HEK293 (cell line): ENCODE data around the gene SP6.

Experiments
- OVOL3 ChIP-seq: fragments of 450-650 bp; formaldehyde crosslinking; IDR thresholded peaks from 2 replicates; pipeline ENCODE4 v1.5.1; 2016; ENCODE audit warnings: missing biosample characterization, missing genetic modification characterization
- SALL2 ChIP-seq: fragments of 450-650 bp; formaldehyde crosslinking; IDR thresholded peaks from 2 replicates; pipeline ENCODE4 v1.5.0; 2017; ENCODE audit warnings: missing biosample characterization, mild to moderate bottlenecking, missing genetic modification characterization, borderline replicate concordance
- WT1 ChIP-seq: fragments of 450-650 bp; formaldehyde crosslinking; IDR thresholded peaks from 2 replicates; pipeline ENCODE4 v1.5.1; 2016; ENCODE audit warnings: missing biosample characterization, missing genetic modification characterization
- ZBTB20 ChIP-seq: fragments of 450-650 bp; formaldehyde crosslinking; IDR thresholded peaks from 2 replicates; pipeline ENCODE4 v1.5.1; 2016; ENCODE audit warnings: missing biosample characterization, missing genetic modification characterization
- ZBTB8A ChIP-seq: fragments of 450-650 bp; formaldehyde crosslinking; IDR thresholded peaks from 2 replicates; pipeline ENCODE4 v1.5.1; 2016; ENCODE audit warnings: missing biosample characterization, missing genetic modification characterization
- ZNF10 ChIP-seq: fragments of 450-650 bp; formaldehyde crosslinking; IDR thresholded peaks from 2 replicates; pipeline ENCODE4 v1.5.1; 2017; ENCODE audit warnings: missing biosample characterization, missing genetic modification characterization
- ZNF146 ChIP-seq: fragments of 450-650 bp; formaldehyde crosslinking; IDR thresholded peaks from 2 replicates; pipeline ENCODE4 v1.5.1; 2016; ENCODE audit warnings: missing biosample characterization, missing genetic modification characterization
- ZNF155 ChIP-seq: fragments of 450-650 bp; formaldehyde crosslinking; IDR thresholded peaks from 2 replicates; pipeline ENCODE4 v1.5.1; 2016; ENCODE audit warnings: missing biosample characterization, missing genetic modification characterization
- ZNF16 ChIP-seq: fragments of 450-650 bp; formaldehyde crosslinking; IDR thresholded peaks from 2 replicates; pipeline ENCODE4 v1.5.1; 2016; ENCODE audit warnings: low read depth, missing biosample characterization, missing genetic modification characterization
- ZNF174 ChIP-seq: fragments of 450-650 bp; formaldehyde crosslinking; IDR thresholded peaks from 2 replicates; pipeline ENCODE4 v1.5.0; 2017; ENCODE audit warnings: missing biosample characterization, mild to moderate bottlenecking, missing genetic modification characterization
- ZNF302 ChIP-seq: fragments of 450-650 bp; formaldehyde crosslinking; IDR thresholded peaks from 2 replicates; pipeline ENCODE4 v1.5.1; 2016; ENCODE audit warnings: missing biosample characterization, missing genetic modification characterization, low read depth
- ZNF335 ChIP-seq: fragments of 450-650 bp; formaldehyde crosslinking; conservative IDR thresholded peaks from 2 replicates; pipeline ENCODE4 v1.5.1; 2016; ENCODE audit warnings: missing biosample characterization, missing genetic modification characterization
- ZNF416 ChIP-seq: fragments of 450-650 bp; formaldehyde crosslinking; IDR thresholded peaks from 2 replicates; pipeline ENCODE4 v1.5.1; 2016; ENCODE audit warnings: missing biosample characterization, missing genetic modification characterization
- ZNF513 ChIP-seq: fragments of 450-650 bp; IDR thresholded peaks from 2 replicates; pipeline ENCODE4 v1.5.1; 2018; ENCODE audit warnings: missing biosample characterization, missing genetic modification characterization
- ZNF518A ChIP-seq: fragments of 450-650 bp; formaldehyde crosslinking; conservative IDR thresholded peaks from 2 replicates; pipeline ENCODE4 v1.5.1; 2016; ENCODE audit warnings: low read depth, missing biosample characterization, missing genetic modification characterization
- ZNF629 ChIP-seq: fragments of 450-650 bp; formaldehyde crosslinking; IDR thresholded peaks from 2 replicates; pipeline ENCODE4 v1.5.1; 2017; ENCODE audit warnings: missing biosample characterization, missing genetic modification characterization
- ZNF654 ChIP-seq: fragments of 450-650 bp; formaldehyde crosslinking; IDR thresholded peaks from 2 replicates; pipeline ENCODE4 v1.5.1; 2016; ENCODE audit warnings: low read depth, missing biosample characterization, missing genetic modification characterization
- ZNF660 ChIP-seq: fragments of 450-650 bp; IDR thresholded peaks from 2 replicates; pipeline ENCODE4 v1.5.1; 2018; ENCODE audit warnings: missing biosample characterization, mild to moderate bottlenecking, missing genetic modification characterization
- ZNF692 ChIP-seq: fragments of 450-650 bp; formaldehyde crosslinking; IDR thresholded peaks from 2 replicates; pipeline ENCODE4 v1.5.1; 2016; ENCODE audit warnings: missing biosample characterization, missing genetic modification characterization
- ZNF701 ChIP-seq: fragments of 450-650 bp; formaldehyde crosslinking; IDR thresholded peaks from 2 replicates; pipeline ENCODE4 v1.5.1; 2016; ENCODE audit warnings: missing biosample characterization, missing genetic modification characterization
- ZNF776 ChIP-seq: fragments of 450-650 bp; formaldehyde crosslinking; IDR thresholded peaks from 2 replicates; pipeline ENCODE4 v1.5.0; 2017; ENCODE audit warnings: missing biosample characterization, missing genetic modification characterization, borderline replicate concordance
- ZNF830 ChIP-seq: fragments of 450-650 bp; IDR thresholded peaks from 2 replicates; pipeline ENCODE4 v1.5.0; 2018; ENCODE audit warnings: missing biosample characterization, missing genetic modification characterization, low read depth, mild to moderate bottlenecking, moderate library complexity
- TF ChIP-seq, protein P1 (sequence below): sonication (generic); formaldehyde crosslinking; IDR thresholded peaks from 2 replicates; pipeline ENCODE4 v1.8.1; 2022; ENCODE audit warnings: mild to moderate bottlenecking, moderate library complexity, missing genetic modification reagents
- TF ChIP-seq, protein P2 (sequence below): fragments of 450-650 bp; formaldehyde crosslinking; IDR thresholded peaks from 2 replicates; pipeline ENCODE4 v1.5.1; 2017; ENCODE audit warnings: missing biosample characterization, missing genetic modification characterization
- TF ChIP-seq, protein P3 (sequence below): fragments of 450-650 bp; formaldehyde crosslinking; conservative IDR thresholded peaks from 2 replicates; pipeline ENCODE4 v1.5.1; 2016; ENCODE audit warnings: low read depth, missing biosample characterization, missing genetic modification characterization

The SP6 gene

GRCh38 chr17:47850692-47851573 is at the start of gene SP6 (continued):
- TF ChIP-seq ZNF518A (no peak), ZNF16 (tag by site-specific recombination) (no peak), ZBTB20 (tag by site-specific recombination) (peak; percentile 75), ZNF146 (tag by site-specific recombination) (no peak), ZNF335 (tag by site-specific recombination) (no peak; the same call in 1 of the 2 replicates), ZNF776 (tag by site-specific recombination) (no peak), ZNF513 (tag by site-specific recombination) (peak; percentile 42; the same call in 1 of the 2 replicates), WT1 (tag by site-specific recombination) (no peak), ZNF701 (tag by site-specific recombination) (no peak), ZBTB8A (tag by site-specific recombination) (peak; percentile 63), ZNF174 (no peak), ZNF416 (no peak), OVOL3 (tag by site-specific recombination) (no peak), ZNF654 (tag by site-specific recombination) (no peak), ZNF155 (tag by site-specific recombination) (no peak), SALL2 (no peak), ZNF10 (tag by site-specific recombination) (no peak), ZNF830 (tag by site-specific recombination) (no peak), ZNF692 (tag by site-specific recombination) (no peak; the same call in 1 of the 2 replicates), ZNF660 (peak; percentile 54; the same call in 1 of the 2 replicates), ZNF629 (0 out of 2 replicates have a peak, but pooled peaks have one; percentile 14), ZNF302 (no peak)
- TF ChIP-seq, protein P1, sequence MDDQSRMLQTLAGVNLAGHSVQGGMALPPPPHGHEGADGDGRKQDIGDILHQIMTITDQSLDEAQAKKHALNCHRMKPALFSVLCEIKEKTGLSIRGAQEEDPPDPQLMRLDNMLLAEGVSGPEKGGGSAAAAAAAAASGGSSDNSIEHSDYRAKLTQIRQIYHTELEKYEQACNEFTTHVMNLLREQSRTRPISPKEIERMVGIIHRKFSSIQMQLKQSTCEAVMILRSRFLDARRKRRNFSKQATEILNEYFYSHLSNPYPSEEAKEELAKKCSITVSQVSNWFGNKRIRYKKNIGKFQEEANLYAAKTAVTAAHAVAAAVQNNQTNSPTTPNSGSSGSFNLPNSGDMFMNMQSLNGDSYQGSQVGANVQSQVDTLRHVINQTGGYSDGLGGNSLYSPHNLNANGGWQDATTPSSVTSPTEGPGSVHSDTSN (CRISPR knock-in tag) = no peak; the same call in 1 of the 2 replicates
- TF ChIP-seq, protein P2, sequence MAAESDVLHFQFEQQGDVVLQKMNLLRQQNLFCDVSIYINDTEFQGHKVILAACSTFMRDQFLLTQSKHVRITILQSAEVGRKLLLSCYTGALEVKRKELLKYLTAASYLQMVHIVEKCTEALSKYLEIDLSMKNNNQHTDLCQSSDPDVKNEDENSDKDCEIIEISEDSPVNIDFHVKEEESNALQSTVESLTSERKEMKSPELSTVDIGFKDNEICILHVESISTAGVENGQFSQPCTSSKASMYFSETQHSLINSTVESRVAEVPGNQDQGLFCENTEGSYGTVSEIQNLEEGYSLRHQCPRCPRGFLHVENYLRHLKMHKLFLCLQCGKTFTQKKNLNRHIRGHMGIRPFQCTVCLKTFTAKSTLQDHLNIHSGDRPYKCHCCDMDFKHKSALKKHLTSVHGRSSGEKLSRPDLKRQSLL (tag by site-specific recombination) = no peak
- TF ChIP-seq, protein P3, sequence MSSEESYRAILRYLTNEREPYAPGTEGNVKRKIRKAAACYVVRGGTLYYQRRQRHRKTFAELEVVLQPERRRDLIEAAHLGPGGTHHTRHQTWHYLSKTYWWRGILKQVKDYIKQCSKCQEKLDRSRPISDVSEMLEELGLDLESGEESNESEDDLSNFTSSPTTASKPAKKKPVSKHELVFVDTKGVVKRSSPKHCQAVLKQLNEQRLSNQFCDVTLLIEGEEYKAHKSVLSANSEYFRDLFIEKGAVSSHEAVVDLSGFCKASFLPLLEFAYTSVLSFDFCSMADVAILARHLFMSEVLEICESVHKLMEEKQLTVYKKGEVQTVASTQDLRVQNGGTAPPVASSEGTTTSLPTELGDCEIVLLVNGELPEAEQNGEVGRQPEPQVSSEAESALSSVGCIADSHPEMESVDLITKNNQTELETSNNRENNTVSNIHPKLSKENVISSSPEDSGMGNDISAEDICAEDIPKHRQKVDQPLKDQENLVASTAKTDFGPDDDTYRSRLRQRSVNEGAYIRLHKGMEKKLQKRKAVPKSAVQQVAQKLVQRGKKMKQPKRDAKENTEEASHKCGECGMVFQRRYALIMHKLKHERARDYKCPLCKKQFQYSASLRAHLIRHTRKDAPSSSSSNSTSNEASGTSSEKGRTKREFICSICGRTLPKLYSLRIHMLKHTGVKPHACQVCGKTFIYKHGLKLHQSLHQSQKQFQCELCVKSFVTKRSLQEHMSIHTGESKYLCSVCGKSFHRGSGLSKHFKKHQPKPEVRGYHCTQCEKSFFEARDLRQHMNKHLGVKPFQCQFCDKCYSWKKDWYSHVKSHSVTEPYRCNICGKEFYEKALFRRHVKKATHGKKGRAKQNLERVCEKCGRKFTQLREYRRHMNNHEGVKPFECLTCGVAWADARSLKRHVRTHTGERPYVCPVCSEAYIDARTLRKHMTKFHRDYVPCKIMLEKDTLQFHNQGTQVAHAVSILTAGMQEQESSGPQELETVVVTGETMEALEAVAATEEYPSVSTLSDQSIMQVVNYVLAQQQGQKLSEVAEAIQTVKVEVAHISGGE (tag by site-specific recombination) = no peak
